Neural progenitor cell (in vitro differentiated cells): ENCODE results near the gene ZNF423.

ENCODE experiments used
- EZH2 ChIP-seq: fragments of 200-600 bp; sonication (generic); IDR thresholded peaks from 2 replicates; pipeline ENCODE4 v1.6.1; 2017; ENCODE audit warnings: antibody characterized with exemption, mild to moderate bottlenecking, moderate library complexity
- TF ChIP-seq, protein P1 (sequence below): fragments of 200-600 bp; sonication (generic); IDR thresholded peaks from 2 replicates; pipeline ENCODE4 v1.5.1; 2017; ENCODE audit warnings: antibody characterized with exemption, mild to moderate bottlenecking

DNA sequence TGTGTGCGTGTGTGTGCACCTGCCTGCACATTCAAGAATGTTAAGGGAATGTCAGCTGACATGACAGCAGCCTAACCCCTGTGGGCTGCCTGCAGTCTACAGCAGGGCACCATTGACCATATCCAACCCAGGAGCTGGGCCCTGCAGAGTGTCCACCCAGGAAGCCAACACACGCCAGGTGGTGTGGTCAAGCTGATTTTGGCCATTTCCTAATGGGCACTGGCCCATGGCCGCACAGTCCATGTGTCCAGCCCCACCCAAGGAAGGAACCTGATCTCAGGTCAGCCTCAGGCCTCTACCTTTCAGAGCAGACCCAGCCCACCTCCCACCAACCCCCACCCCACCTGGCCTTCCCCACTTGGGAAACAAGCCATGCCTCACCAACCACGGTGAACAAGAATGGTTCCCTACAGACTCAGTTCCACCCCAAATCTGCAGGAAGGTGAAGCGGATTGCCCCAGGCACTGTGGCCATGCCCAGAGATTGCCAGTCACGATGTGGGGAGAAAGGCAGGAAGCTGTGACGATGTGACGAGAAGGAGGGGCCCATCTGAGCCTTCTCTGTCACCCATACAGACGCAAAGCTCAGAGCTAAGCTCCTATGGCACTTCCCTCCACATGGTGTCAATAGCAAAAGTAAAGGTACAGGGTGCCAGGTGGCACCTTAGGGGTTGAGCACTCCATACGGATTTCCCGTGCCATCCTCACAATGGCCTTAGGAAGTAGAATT, 77.5 kb downstream of the ZNF423 start:
- TF ChIP-seq, protein P1, sequence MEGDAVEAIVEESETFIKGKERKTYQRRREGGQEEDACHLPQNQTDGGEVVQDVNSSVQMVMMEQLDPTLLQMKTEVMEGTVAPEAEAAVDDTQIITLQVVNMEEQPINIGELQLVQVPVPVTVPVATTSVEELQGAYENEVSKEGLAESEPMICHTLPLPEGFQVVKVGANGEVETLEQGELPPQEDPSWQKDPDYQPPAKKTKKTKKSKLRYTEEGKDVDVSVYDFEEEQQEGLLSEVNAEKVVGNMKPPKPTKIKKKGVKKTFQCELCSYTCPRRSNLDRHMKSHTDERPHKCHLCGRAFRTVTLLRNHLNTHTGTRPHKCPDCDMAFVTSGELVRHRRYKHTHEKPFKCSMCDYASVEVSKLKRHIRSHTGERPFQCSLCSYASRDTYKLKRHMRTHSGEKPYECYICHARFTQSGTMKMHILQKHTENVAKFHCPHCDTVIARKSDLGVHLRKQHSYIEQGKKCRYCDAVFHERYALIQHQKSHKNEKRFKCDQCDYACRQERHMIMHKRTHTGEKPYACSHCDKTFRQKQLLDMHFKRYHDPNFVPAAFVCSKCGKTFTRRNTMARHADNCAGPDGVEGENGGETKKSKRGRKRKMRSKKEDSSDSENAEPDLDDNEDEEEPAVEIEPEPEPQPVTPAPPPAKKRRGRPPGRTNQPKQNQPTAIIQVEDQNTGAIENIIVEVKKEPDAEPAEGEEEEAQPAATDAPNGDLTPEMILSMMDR = no peak
- no peak for TF ChIP-seq EZH2
